Chondrocyte (in vitro differentiated cells): Measurements from ENCODE around the gene ACER2. TPM values are rescaled to one million over a fixed set of nuclear protein-coding genes. Genes with fewer than 3 reads are reported as not detected.
"Not testable (repeated sequence)": the region's sequence is repeated elsewhere in the genome, so short reads cannot be mapped to it uniquely, and the experiment has no call there.

ENCODE experiments used
- DNase-seq: peaks from one replicate; pipeline ENCODE4 v3.0.0; 2021; ENCODE audit warnings: mixed read lengths, low spot score
- H3K27ac Mint-ChIP-seq: one replicate; pipeline ENCODE4 v1.8.0; 2021; ENCODE audit warnings: mild to moderate bottlenecking, moderate library complexity, mixed read lengths; ENCODE audit not compliant: unreplicated experiment
- H3K27me3 Mint-ChIP-seq: 2 replicates; pipeline ENCODE4 v1.8.0; 2021; ENCODE audit warnings: low read depth, mixed read lengths
- H3K36me3 Mint-ChIP-seq: 2 replicates; pipeline ENCODE4 v1.8.0; 2021; ENCODE audit warnings: low read depth, mixed read lengths
- H3K4me1 Mint-ChIP-seq: 2 replicates; pipeline ENCODE4 v1.8.0; 2021; ENCODE audit warnings: low read depth, mild to moderate bottlenecking, mixed read lengths
- H3K4me3 Mint-ChIP-seq: one replicate; pipeline ENCODE4 v1.8.0; 2021; ENCODE audit warnings: mild to moderate bottlenecking, moderate library complexity, mixed read lengths; ENCODE audit not compliant: unreplicated experiment
- H3K9me3 Mint-ChIP-seq: 2 replicates; pipeline ENCODE4 v1.8.0; 2021; ENCODE audit warnings: low read depth, mixed read lengths
- total RNA-seq: library from RNA; stranded (reverse); gene quantifications from 3 replicates; pipeline ENCODE4 v1.2.1, GENCODE V29; 2021
- TF ChIP-seq, protein P1 (sequence below): fragments of 200-600 bp; sonication (generic); IDR thresholded peaks from 2 replicates; pipeline ENCODE4 v1.5.0; 2021; ENCODE audit warnings: antibody characterized with exemption, mild to moderate bottlenecking, moderate library complexity

Gene ACER2
- total RNA-seq, 1 donor from 2014 or later: 0.65 TPM

DNA sequence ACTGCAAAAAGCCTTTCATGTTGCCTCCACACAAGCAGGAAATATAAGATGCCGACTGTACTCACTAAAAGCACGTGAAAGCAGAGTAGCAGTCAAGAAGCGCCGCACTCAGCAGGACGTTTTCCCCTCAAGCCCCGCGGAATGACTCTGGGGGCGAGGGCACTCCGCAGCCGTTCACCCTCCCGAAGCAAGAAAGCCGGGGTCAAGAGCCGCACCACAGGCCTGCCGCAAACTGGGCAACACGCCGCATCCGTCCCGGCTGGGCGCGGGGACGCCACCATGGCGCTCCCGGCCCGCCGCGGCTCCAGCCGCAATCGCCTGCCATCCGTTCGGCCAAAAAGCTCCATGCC is 29.1 kb upstream of the ACER2 start:
- H3K9me3 Mint-ChIP-seq: no peaks in the 10 kb centered on the region
- peaks cover 35% of the 10 kb centered on the region for H3K36me3 Mint-ChIP-seq
- TF ChIP-seq, protein P1, sequence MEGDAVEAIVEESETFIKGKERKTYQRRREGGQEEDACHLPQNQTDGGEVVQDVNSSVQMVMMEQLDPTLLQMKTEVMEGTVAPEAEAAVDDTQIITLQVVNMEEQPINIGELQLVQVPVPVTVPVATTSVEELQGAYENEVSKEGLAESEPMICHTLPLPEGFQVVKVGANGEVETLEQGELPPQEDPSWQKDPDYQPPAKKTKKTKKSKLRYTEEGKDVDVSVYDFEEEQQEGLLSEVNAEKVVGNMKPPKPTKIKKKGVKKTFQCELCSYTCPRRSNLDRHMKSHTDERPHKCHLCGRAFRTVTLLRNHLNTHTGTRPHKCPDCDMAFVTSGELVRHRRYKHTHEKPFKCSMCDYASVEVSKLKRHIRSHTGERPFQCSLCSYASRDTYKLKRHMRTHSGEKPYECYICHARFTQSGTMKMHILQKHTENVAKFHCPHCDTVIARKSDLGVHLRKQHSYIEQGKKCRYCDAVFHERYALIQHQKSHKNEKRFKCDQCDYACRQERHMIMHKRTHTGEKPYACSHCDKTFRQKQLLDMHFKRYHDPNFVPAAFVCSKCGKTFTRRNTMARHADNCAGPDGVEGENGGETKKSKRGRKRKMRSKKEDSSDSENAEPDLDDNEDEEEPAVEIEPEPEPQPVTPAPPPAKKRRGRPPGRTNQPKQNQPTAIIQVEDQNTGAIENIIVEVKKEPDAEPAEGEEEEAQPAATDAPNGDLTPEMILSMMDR: no peak
- no peak for DNase-seq
- H3K27ac Mint-ChIP-seq: peak overlapping the region; percentile 99
- peak overlapping the region; percentile 95 for H3K4me3 Mint-ChIP-seq
- no peaks in the 10 kb centered on the region for H3K27me3 Mint-ChIP-seq
- H3K4me1 Mint-ChIP-seq: peaks cover 54% of the 10 kb centered on the region

DNA sequence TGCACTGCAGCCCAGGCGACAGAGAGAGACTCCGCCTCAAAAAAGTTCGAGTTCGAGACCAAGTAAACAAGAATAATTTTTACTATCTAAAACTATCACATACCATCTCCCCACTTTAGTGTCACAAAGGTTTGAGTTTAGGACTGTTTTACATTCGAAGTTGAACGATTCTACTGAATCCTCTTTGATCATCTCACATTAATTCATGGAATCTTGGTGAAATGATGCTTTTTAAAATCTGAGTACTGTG is 28.1 kb upstream of the ACER2 start:
- TF ChIP-seq, protein P1: no peak
- H3K27ac Mint-ChIP-seq: peak overlapping the region; percentile 99
- H3K4me3 Mint-ChIP-seq: peak overlapping the region; percentile 95
- no peak for DNase-seq
- no peaks in the 10 kb centered on the region for H3K9me3 Mint-ChIP-seq
- H3K27me3 Mint-ChIP-seq: no peaks in the 10 kb centered on the region
- peaks cover 30% of the 10 kb centered on the region for H3K36me3 Mint-ChIP-seq
- H3K4me1 Mint-ChIP-seq: peaks cover 49% of the 10 kb centered on the region

DNA sequence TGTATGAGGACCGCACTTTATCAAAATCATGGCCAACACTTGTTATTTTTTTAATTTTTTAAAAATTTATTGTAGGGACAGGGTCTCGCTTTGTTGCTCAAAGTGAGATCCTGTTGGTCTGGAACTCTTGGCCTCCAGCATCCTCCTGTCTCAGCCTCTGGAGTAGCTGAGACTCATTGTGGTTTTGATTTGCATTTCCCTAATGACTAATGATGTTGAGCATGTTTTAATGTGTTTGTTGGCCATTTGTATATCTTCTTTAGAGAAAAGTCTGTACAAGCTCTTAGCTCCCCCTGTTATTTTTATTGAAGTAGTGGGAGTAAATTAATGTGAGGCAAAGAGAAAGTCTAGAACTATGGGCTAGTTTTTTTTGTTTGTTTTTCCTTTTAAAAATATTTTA is 27.2 kb upstream of the ACER2 start:
- Mint-ChIP-seq H3K36me3 (peaks cover 22% of the 10 kb centered on the region), H3K4me1 (peaks cover 45% of the 10 kb centered on the region), H3K9me3 (no peaks in the 10 kb centered on the region), H3K27me3 (no peaks in the 10 kb centered on the region), H3K27ac (no peak overlapping the region), H3K4me3 (no peak overlapping the region)
- TF ChIP-seq, protein P1: no peak
- DNase-seq: no peak

DNA sequence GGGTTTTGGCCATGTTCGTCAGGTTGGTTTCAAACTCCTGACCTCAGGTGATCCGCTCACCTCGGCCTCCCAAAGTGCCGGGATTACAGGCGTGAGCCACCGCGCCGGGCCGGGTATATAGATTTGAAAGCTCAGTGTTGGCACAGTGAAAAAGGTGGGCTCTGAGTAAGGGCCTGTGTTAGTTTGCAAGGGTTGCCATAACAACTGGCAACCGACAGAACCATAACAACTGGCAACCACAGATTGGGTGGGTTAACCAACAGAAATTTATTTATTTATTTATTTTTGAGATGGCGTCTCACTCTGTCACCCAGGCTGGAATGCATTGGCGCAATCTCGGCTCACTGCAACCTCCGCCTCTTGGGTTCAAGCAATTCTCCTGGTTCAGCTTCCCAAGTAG is 23.6 kb upstream of the ACER2 start:
- H3K27ac Mint-ChIP-seq, H3K36me3 Mint-ChIP-seq, H3K27me3 Mint-ChIP-seq, DNase-seq, H3K9me3 Mint-ChIP-seq, H3K4me3 Mint-ChIP-seq: not testable (repeated sequence)
- peaks cover 22% of the 10 kb centered on the region for H3K4me1 Mint-ChIP-seq

DNA sequence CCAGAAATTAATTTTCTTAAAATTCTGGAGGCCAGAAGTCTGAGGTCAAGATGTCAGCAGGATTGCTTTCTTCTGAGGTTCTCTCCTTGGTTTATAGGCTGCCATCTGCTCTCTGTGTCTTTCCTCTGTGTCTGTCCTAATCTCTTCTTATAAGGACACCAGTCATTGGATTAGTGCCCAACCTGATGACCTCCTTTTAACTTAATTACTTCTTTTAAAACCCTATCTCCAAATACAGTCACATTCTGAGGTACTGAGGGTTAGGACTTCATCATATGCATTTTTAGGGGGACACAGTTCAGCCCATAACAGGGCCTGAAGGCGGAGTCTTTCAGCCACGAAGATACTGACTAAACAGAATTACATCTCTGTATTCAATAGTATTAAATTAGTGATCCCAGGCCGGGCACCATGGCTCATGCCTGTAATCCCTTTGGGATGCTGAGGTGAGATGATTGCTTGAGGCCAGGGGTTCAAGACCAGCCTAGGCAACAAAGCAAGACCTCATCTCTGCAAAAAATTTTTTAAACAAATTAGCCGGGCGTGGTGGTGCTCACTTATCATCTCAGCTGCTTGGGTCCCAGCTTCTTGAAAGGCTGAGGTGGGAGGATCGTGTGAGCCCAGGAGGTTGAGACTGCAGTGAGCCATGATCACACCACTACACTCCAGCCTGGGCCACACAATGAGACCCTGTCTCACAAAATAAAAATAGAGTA is 22.9 kb upstream of the ACER2 start:
- TF ChIP-seq, protein P1: no peak
- no peaks in the 10 kb centered on the region for H3K27me3 Mint-ChIP-seq
- peaks cover 5% of the 10 kb centered on the region for H3K9me3 Mint-ChIP-seq
- H3K4me3 Mint-ChIP-seq: no peak overlapping the region
- no peak for DNase-seq
- H3K27ac Mint-ChIP-seq: no peak overlapping the region
- H3K4me1 Mint-ChIP-seq: peaks cover 15% of the 10 kb centered on the region
- H3K36me3 Mint-ChIP-seq: no peaks in the 10 kb centered on the region

DNA sequence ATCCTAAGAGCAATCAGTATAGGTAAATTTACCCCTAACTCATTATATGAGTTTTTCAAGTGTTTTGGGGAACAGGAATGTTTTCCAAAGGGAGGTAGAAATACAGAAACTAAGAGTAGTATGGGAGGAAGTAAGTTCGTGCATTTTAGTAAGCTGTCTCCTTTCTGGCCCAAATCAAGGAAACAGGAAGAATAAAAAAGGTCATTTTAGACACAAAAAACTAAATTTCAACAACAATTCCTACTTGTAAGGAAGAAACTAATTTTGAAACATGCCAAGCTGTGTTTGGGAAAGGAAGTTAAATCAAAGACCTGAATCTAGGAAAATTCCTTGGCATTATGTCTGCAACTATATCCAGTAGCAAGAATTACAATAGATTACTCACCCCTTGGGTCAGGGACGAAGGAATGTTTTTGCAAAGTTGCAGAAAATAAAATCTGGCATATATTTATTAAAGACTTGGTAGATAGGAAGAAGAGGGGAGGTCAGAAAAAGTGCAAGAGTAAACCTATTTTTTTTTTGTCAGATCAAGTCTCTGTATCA is 22.2 kb upstream of the ACER2 start:
- Mint-ChIP-seq H3K27ac (no peak overlapping the region), H3K4me1 (peaks cover 10% of the 10 kb centered on the region), H3K36me3 (no peaks in the 10 kb centered on the region), H3K4me3 (no peak overlapping the region), H3K27me3 (no peaks in the 10 kb centered on the region), H3K9me3 (peaks cover 5% of the 10 kb centered on the region)
- no peak for DNase-seq
- TF ChIP-seq, protein P1: no peak
